ENCODE data around the gene GPR17. TPM values are rescaled to one million over a fixed set of nuclear protein-coding genes. Genes with fewer than 3 reads are reported as not detected.

GPR17 gene
- total and polyA plus RNA-seq, 2 donors (not counting 1 experiment from before 2014, with no cell fraction given), result 0.06 TPM; not detected in 1

- Histone ChIP-seq H3K27ac (ENCODE audit: low read length in 2 of 2) (peak within 1 kb of the TSS; percentile 91 to 95), H4K20me1 (ENCODE audit: control insufficient read depth, insufficient read depth, low read length, poor library complexity, severe bottlenecking) (peaks cover 32% of the 10 kb centered on the region), H3K36me3 (replicated peaks in 1 of 2; ENCODE audit: control extremely low read depth in 1 of 2, control insufficient read depth in 1 of 2, extremely low read depth in 1 of 2, insufficient read depth in 2 of 2, low read length in 1 of 2) (peaks cover 0 to 20% of the 10 kb centered on the region in 2 experiments), H3K9me3 (ENCODE audit: control extremely low read depth in 1 of 3, control insufficient read depth in 2 of 3, insufficient read depth in 1 of 3, low read length in 2 of 3) (no peaks in the 10 kb centered on the region), H3K9ac (ENCODE audit: low read length) (peak within 1 kb of the TSS; percentile 72), H3K4me3 (ENCODE audit: control extremely low read depth in 1 of 5, extremely low read depth in 1 of 5, insufficient read depth in 1 of 5, low read depth in 2 of 5, low read length in 4 of 5) (peak within 1 kb of the TSS; percentile 69 to 84 (median 77)), H3K4me1 (ENCODE audit: control insufficient read depth in 2 of 2, insufficient read depth in 2 of 2, low read length in 2 of 2) (peaks cover 29% of the 10 kb centered on the region in 2 donors), H3K79me2 (ENCODE audit: control insufficient read depth, insufficient read depth, low read length) (peaks cover 33% of the 10 kb centered on the region), H3K4me2 (replicated peaks; ENCODE audit: low read depth, low read length, poor library complexity, severe bottlenecking) (peak within 1 kb of the TSS; percentile 88), H3K27me3 (replicated peaks in 1 of 4; ENCODE audit: control extremely low read depth in 1 of 4, control insufficient read depth in 3 of 4, insufficient read depth in 4 of 4, low read length in 3 of 4) (no peaks in the 10 kb centered on the region), H2AFZ (ENCODE audit: insufficient read depth, low read depth, low read length, poor library complexity, severe bottlenecking) (peak within 1 kb of the TSS; percentile 82)
- POLR2A ChIA-PET, result interaction anchor here (0.6 to 1.3 kb wide), 4 partner anchors 26 to 128 kb away, joined by 4 read pairs; partner anchors contain the start of gene LIMS2
- ATAC-seq (ENCODE audit: low read depth) (peak; percentile 74), DNase-seq (peak; percentile 95)
- no peaks in the 10 kb centered on the region for H3K9me3 Mint-ChIP-seq (ENCODE audit: insufficient read depth)
- H3K27me3 Mint-ChIP-seq, result no peaks in the 10 kb centered on the region
- peaks cover 35% of the 10 kb centered on the region for H3K4me1 Mint-ChIP-seq
- peak within 1 kb of the TSS; percentile 100 for H3K27ac Mint-ChIP-seq
- intact Hi-C loops (cut with micrococcal nuclease), result loop anchor here (1.0 to 10.0 kb wide), 10 partner anchors 48 to 616 kb away; partner anchors contain the start of genes IWS1, SAP130, UGGT1 and WDR33
- H3K4me3 Mint-ChIP-seq, result peak within 1 kb of the TSS; percentile 98
- WGBS (ENCODE audit: insufficient coverage), result under 1% methylated on average over 44 of the region's 44 CpGs
- TF ChIP-seq EZH2 (IDR thresholded peaks at IDR 0.05; ENCODE audit: borderline replicate concordance, insufficient read depth, low read depth, low read length, poor library complexity, severe bottlenecking) (no peak), CTCF (IDR thresholded peaks at IDR 0.05) (no peak)
- CTCF ChIA-PET, result interaction anchor here (0.6 to 4.7 kb wide), 4 partner anchors 51 to 187 kb away, joined by 3 to 36 read pairs (median 6); partner anchors contain the start of gene WDR33
Observed at GRCh38 chr2:127701193-127701650, 55.3 kb downstream of the GPR17 start, which contains the start of gene SFT2D3. TSS of gene SFT2D3 (plus strand) at chr2:127701497. CDS start at chr2:127701529, 32 bp downstream.

All from B cell (primary cell).